GM12878 (cell line): Measurements from ENCODE around the gene KRT28. TPM values are rescaled to one million over a fixed set of nuclear protein-coding genes. Genes with fewer than 3 reads are reported as not detected.

Source experiments
- ATAC-seq: fragments of 200-7000 bp; cut with Tn5 transposase; 3 replicates; pipeline ENCODE4 v1.9.1; 2020; ENCODE audit warnings: mild to moderate bottlenecking, moderate library complexity
- BruUV-seq: library from RNA; stranded (reverse); fragments of 400-500 nt; replicated peaks from 2 replicates; lab custom pipeline; 2021; lab: Mats Ljungman, UMichigan
- CTCF ChIA-PET: fragments of 300-600 bp; sonication (Branson Sonifier 250); formaldehyde crosslinking; extraction: SDS; loops from one replicate; lab custom pipeline; 2021; ENCODE audit warnings: inconsistent platforms; lab: Yijun Ruan, JAX
- POLR2A ChIA-PET: fragments of 350-600 bp; formaldehyde crosslinking; extraction: SDS; loops from one replicate; lab custom pipeline; 2021; ENCODE audit warnings: inconsistent platforms; lab: Charles Lee
- RAD21 ChIA-PET: fragments of 300-600 bp; sonication (Branson Sonifier 250); formaldehyde crosslinking; loops from one replicate; lab custom pipeline; 2023; ENCODE audit warnings: antibody characterized with exemption; ENCODE audit not compliant: unreplicated experiment; lab: Charles Lee
- SMC1A ChIA-PET: fragments of 300-600 bp; sonication (Branson Sonifier 250); formaldehyde crosslinking; loops from one replicate; lab custom pipeline; 2023; ENCODE audit not compliant: unreplicated experiment, uncharacterized antibody; lab: Charles Lee
- DNase-seq: peaks from one replicate; pipeline ENCODE4 v3.0.0-alpha.2; 2011; ENCODE audit warnings: low read depth, low spot score
- FAIRE-seq: peaks from 3 replicates; lab custom pipeline; 2011; peaks lifted over from hg19 to GRCh38; lab: Jason Lieb, UNC
- H2AFZ ChIP-seq: 2 replicates; pipeline ENCODE4 v1.6.0; 2011; ENCODE audit warnings: low read depth, low read length, control low read depth; ENCODE audit not compliant: control insufficient read depth
- H3K27ac ChIP-seq: 2 replicates; pipeline ENCODE4 v1.5.1; 2011; ENCODE audit warnings: control low read depth; ENCODE audit not compliant: control insufficient read depth, insufficient read depth
- H3K27me3 ChIP-seq, 2 experiments: replicated peaks in 1 of 2; 2 replicates each; pipeline versions ENCODE4 v1.6.0 to v1.6.1; 2011; ENCODE audit warnings: low read length in 1 of 2; ENCODE audit not compliant: control insufficient read depth in 2 of 2, insufficient read depth in 2 of 2
- H3K36me3 ChIP-seq, 2 experiments: 2 replicates each; pipeline ENCODE4 v1.5.1; 2011; ENCODE audit warnings: low read length in 1 of 2; ENCODE audit not compliant: control insufficient read depth in 2 of 2, insufficient read depth in 2 of 2
- H3K4me1 ChIP-seq: 2 replicates; pipeline ENCODE4 v1.6.1; 2011; ENCODE audit warnings: mild to moderate bottlenecking, low read length, moderate library complexity, mixed read lengths; ENCODE audit not compliant: control insufficient read depth, insufficient read depth
- H3K4me2 ChIP-seq: 2 replicates; pipeline ENCODE4 v1.6.0; 2011; ENCODE audit warnings: control low read depth; ENCODE audit not compliant: control insufficient read depth, insufficient read depth
- H3K4me3 ChIP-seq: fragments of 200-600 bp; sonication (generic); 2 replicates; pipeline ENCODE4 v1.5.1; 2016
- H3K79me2 ChIP-seq: 2 replicates; pipeline ENCODE4 v1.6.0; 2011; ENCODE audit warnings: low read length; ENCODE audit not compliant: control insufficient read depth, insufficient read depth
- H3K9ac ChIP-seq: 2 replicates; pipeline ENCODE4 v1.8.0; 2011; ENCODE audit warnings: low read length, control low read depth, mixed read lengths; ENCODE audit not compliant: control insufficient read depth, insufficient read depth
- H3K9me3 ChIP-seq: replicated peaks from 3 replicates; pipeline ENCODE4 v1.5.1; 2011; ENCODE audit warnings: mild to moderate bottlenecking, low read length; ENCODE audit not compliant: control insufficient read depth, insufficient read depth
- H4K20me1 ChIP-seq: 2 replicates; pipeline ENCODE4 v1.6.0; 2011; ENCODE audit not compliant: control insufficient read depth, insufficient read depth
- CBFB ChIP-seq: IDR thresholded peaks from 2 replicates; pipeline ENCODE4 v1.6.1; 2016; ENCODE audit warnings: antibody characterized with exemption, low read depth
- HDAC2 ChIP-seq: fragments of 200-600 bp; sonication (generic); IDR thresholded peaks from 2 replicates; pipeline ENCODE4 v1.6.1; 2017
- IKZF2 ChIP-seq, 2 experiments: fragments of 450-650 bp; IDR thresholded peaks; 2 replicates each; pipeline ENCODE4 v1.6.1; 2017; ENCODE audit warnings: mild to moderate bottlenecking in 2 of 2, moderate library complexity in 2 of 2
- JUNB ChIP-seq: IDR thresholded peaks from 2 replicates; pipeline ENCODE4 v1.6.1; 2016; ENCODE audit warnings: antibody characterized with exemption, mild to moderate bottlenecking
- JUND ChIP-seq: IDR thresholded peaks from 2 replicates; pipeline ENCODE4 v1.6.1; 2012; ENCODE audit warnings: low read depth, mild to moderate bottlenecking, low read length, improper control_type of control experiment, moderate library complexity
- MXI1 ChIP-seq: fragments of 150-350 bp; IDR thresholded peaks from 2 replicates; pipeline ENCODE4 v1.6.1; 2011; ENCODE audit warnings: low read depth, mild to moderate bottlenecking, inconsistent platforms, low read length, improper control_type of control experiment
- NFYB ChIP-seq: IDR thresholded peaks from 2 replicates; pipeline ENCODE4 v1.6.1; 2011; ENCODE audit warnings: low read depth, mild to moderate bottlenecking, low read length, improper control_type of control experiment, moderate library complexity; ENCODE audit not compliant: insufficient read depth
- SREBF2 ChIP-seq: IDR thresholded peaks from 2 replicates; pipeline ENCODE4 v1.6.1; 2012; ENCODE audit warnings: mild to moderate bottlenecking, low read length
- STAT3 ChIP-seq: IDR thresholded peaks from 2 replicates; pipeline ENCODE4 v1.6.1; 2011; ENCODE audit warnings: low read depth, low read length, improper control_type of control experiment
- TAF1 ChIP-seq: IDR thresholded peaks from 2 replicates; pipeline ENCODE4 v1.6.1; 2011; ENCODE audit warnings: mild to moderate bottlenecking, low read depth, low read length, borderline replicate concordance
- TCF7 ChIP-seq: IDR thresholded peaks from 2 replicates; pipeline ENCODE4 v1.6.1; 2014; ENCODE audit warnings: antibody characterized with exemption, borderline replicate concordance
- YY1 ChIP-seq: IDR thresholded peaks from 2 replicates; pipeline ENCODE4 v1.6.1; 2011; ENCODE audit warnings: low read depth, mild to moderate bottlenecking, low read length
- ZNF384 ChIP-seq: IDR thresholded peaks from 2 replicates; pipeline ENCODE4 v1.6.1; 2012; ENCODE audit warnings: low read depth, mild to moderate bottlenecking, low read length, improper control_type of control experiment, borderline replicate concordance
- WGBS: methylation state at CpG from one replicate; pipeline ENCODE4 v1.1.6; 2016; ENCODE audit warnings: low lambda C conversion rate; ENCODE audit not compliant: insufficient replicate concordance, insufficient coverage; ENCODE audit errors: missing lambda C conversion rate; 5-methylcytosine and 5-hydroxymethylcytosine counted together
- in situ Hi-C: fragments of 300-500 bp; cut with MboI; formaldehyde crosslinking; loops from 9 replicates; pipeline ENCODE4 v1.14.3; 2018; ENCODE audit warnings: mixed read lengths
- intact Hi-C: fragments of 100-400 bp; cut with micrococcal nuclease; formaldehyde crosslinking; loops from one replicate; pipeline ENCODE4 v1.14.2; 2022; ENCODE audit not compliant: unreplicated experiment
- polyA plus RNA-seq, 11 experiments: library from polyadenylated mRNA; depleted of rRNA in 4 of 11; unstranded in 6 of 11; stranded (reverse) in 5 of 11; fragments of >200 nt; fragmentation: Nextera tagmentation in 4 of 11; fragmentation: Illumina TruSeq in 1 of 11; extraction: Ambion mirVana in 4 of 11; extraction: Trizol in 1 of 11; gene quantifications; 1 replicate in 1 of 11; 2 replicates in 10 of 11; pipeline versions ENCODE4 v1.2.1 to v1.2.3, GENCODE V29; 2011 to 2016; ENCODE audit warnings: inconsistent platforms in 2 of 11, missing spikeins in 2 of 11, low read depth in 1 of 11
- total RNA-seq, 4 experiments: library from RNA; depleted of rRNA in 3 of 4; stranded (reverse); fragments of >200 nt in 3 of 4; fragmentation: Illumina TruSeq in 1 of 4; extraction: Trizol in 1 of 4; gene quantifications; 2 replicates each; pipeline versions ENCODE4 v1.2.1 to v1.2.3, GENCODE V29; 2013 to 2021
- TF ChIP-seq, protein P1 (sequence below): fragments of 450-650 bp; IDR thresholded peaks from 2 replicates; pipeline ENCODE4 v1.6.1; 2014; ENCODE audit warnings: mild to moderate bottlenecking
- TF ChIP-seq, protein P2 (sequence below): IDR thresholded peaks from 2 replicates; pipeline ENCODE4 v1.6.1; 2012; ENCODE audit warnings: low read depth, low read length, improper control_type of control experiment
- TF ChIP-seq, protein P3 (sequence below): IDR thresholded peaks from 2 replicates; pipeline ENCODE4 v1.6.1; 2011; ENCODE audit warnings: borderline replicate concordance, low read depth, mild to moderate bottlenecking, moderate library complexity, mixed read lengths, low read length; ENCODE audit not compliant: insufficient read depth; ENCODE audit errors: extremely low read length

Gene KRT28
- total and polyA plus RNA-seq, 10 of the 15 experiments (the other 5 are each of a cell fraction or from before 2014, with no cell fraction given): not detected

DNA sequence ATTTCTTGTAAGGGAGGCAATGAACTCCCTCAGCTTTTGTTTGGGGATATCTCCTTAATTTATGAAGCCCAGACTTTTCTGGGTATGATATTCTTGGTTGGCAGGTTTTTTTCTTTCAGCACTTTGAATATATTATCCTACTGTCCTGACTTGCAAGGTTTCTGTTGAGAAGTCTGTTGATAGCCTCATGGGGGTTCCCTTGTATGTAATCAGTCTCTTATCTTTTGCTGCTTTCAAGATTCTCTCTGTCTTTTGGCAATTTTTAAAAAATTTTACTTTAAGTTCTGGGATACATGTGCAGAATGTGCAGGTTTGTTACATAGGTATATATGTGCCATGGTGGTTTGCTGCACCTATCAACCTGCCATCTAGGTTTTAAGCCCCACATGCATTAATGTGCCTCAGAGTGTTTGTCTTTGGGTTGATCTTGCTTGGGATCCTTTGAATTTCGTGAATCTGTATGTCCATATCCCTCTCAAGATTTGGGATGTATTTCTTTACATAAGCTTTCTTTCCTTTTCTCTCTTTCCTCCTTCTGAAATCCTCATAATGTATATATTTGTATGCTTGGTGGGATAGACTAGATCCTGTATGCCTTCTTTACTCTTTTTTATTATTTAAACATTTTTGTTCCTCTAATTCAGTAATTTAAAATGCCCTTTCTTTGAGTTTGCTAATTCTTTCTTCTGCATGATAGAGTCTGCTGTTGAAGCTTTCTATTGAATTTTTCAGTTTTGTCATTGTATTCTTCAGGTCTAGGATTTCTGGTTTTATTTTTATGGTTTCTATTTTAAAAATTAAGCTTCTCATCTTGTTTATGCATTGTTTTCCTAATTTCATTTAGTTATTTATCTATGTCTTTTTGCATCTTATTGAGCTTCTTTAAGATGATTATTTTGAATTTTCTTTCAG is 39.4 kb downstream of the KRT28 start (continued):
- TF ChIP-seq JUNB (no peak), YY1 (no peak), STAT3 (no peak), TCF7 (no peak), TAF1 (no peak), SREBF2 (no peak), CBFB (no peak)
- TF ChIP-seq, protein P1, sequence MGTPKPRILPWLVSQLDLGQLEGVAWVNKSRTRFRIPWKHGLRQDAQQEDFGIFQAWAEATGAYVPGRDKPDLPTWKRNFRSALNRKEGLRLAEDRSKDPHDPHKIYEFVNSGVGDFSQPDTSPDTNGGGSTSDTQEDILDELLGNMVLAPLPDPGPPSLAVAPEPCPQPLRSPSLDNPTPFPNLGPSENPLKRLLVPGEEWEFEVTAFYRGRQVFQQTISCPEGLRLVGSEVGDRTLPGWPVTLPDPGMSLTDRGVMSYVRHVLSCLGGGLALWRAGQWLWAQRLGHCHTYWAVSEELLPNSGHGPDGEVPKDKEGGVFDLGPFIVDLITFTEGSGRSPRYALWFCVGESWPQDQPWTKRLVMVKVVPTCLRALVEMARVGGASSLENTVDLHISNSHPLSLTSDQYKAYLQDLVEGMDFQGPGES: no peak
- TF ChIP-seq, all 136 proteins: peak for 0

DNA sequence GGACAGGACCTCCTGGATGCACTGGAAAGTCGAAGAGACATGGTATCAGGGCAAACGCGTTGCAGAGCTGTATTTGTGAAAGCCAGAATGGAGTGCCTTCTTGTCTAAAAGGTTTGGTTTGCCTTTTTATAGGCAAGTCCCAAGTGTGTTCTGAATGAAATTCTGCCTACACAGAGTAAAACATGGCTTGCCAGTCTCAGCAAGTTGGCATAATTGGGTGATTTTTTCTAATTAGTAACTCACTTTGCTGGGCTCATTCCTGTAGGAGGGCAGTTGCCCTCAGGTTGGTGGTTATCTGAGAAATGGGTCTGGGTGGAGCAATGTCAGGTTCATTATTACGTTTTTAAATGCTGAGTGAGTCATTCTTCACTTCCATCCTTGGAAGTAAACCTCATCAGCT is 44.5 kb downstream of the KRT28 start, which contains the start of gene KRT25:
TSS of gene KRT25 (minus strand) at position 101 of the 400 bp plus-strand sequence. CDS start at position 41, 60 bp downstream.
- no peaks in the 10 kb centered on the region for H3K27me3 ChIP-seq
- H3K27ac ChIP-seq: no peak within 1 kb of the TSS
- in situ Hi-C loops: no loop called here
- SMC1A ChIA-PET: interaction anchor here (1.4 kb wide), 1 partner anchor 28 kb away, joined by 3 read pairs; no protein-coding TSS in a partner anchor
- no peaks in the 10 kb centered on the region for H3K79me2 ChIP-seq
- no peaks in the 10 kb centered on the region for H3K36me3 ChIP-seq
- intact Hi-C loops: no loop called here
- 50% methylated on average over 4 of the region's 4 CpGs for WGBS
- no peak within 1 kb of the TSS for H3K4me2 ChIP-seq
- no peak within 1 kb of the TSS for H3K4me3 ChIP-seq
- BruUV-seq: no TSS peak
- no peak within 1 kb of the TSS for H3K9ac ChIP-seq
- RAD21 ChIA-PET: no interaction called here
- no peaks in the 10 kb centered on the region for H4K20me1 ChIP-seq
- no peaks in the 10 kb centered on the region for H3K4me1 ChIP-seq
- FAIRE-seq (no peak), ATAC-seq (no peak; the same call in 2 of the 3 replicates), DNase-seq (no peak)
- POLR2A ChIA-PET: no interaction called here
- CTCF ChIA-PET: interaction anchor here (2.1 kb wide), 1 partner anchor 12 kb away, joined by 5 read pairs; no protein-coding TSS in a partner anchor
- no peak within 1 kb of the TSS for H2AFZ ChIP-seq
- no peak for TF ChIP-seq JUNB
- TF ChIP-seq, protein P2, sequence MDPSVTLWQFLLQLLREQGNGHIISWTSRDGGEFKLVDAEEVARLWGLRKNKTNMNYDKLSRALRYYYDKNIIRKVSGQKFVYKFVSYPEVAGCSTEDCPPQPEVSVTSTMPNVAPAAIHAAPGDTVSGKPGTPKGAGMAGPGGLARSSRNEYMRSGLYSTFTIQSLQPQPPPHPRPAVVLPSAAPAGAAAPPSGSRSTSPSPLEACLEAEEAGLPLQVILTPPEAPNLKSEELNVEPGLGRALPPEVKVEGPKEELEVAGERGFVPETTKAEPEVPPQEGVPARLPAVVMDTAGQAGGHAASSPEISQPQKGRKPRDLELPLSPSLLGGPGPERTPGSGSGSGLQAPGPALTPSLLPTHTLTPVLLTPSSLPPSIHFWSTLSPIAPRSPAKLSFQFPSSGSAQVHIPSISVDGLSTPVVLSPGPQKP: no peak
- TF ChIP-seq HDAC2: no peak
- no peak for TF ChIP-seq IKZF2 (IDR thresholded peaks at IDR 0.05)
- no peak for TF ChIP-seq JUND
- no peak for TF ChIP-seq NFYB
- TF ChIP-seq MXI1: no peak
- TF ChIP-seq, protein P3, sequence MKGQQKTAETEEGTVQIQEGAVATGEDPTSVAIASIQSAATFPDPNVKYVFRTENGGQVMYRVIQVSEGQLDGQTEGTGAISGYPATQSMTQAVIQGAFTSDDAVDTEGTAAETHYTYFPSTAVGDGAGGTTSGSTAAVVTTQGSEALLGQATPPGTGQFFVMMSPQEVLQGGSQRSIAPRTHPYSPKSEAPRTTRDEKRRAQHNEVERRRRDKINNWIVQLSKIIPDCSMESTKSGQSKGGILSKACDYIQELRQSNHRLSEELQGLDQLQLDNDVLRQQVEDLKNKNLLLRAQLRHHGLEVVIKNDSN: no peak
- TF ChIP-seq ZNF384: no peak
- peaks cover 5% of the 10 kb centered on the region; the same call in 2 of the 3 replicates for H3K9me3 ChIP-seq
